ENCODE data around the gene WDFY3.
"Not testable (repeated sequence)": the region's sequence is repeated elsewhere in the genome, so short reads cannot be mapped to it uniquely, and the experiment has no call there.

The WDFY3 gene

GRCh38 chr4:84849051-84849640 lies 117.3 kb downstream of the WDFY3 start:
- DNase-seq: no peak

GRCh38 chr4:84848432-84848831 lies 118.1 kb downstream of the WDFY3 start:
- DNase-seq: no peak

- DNase-seq: no peak
Measured at GRCh38 chr4:84847978-84848377, 118.5 kb downstream of the WDFY3 start.

- DNase-seq: no peak
Measured at GRCh38 chr4:84846985-84847384, 119.5 kb downstream of the WDFY3 start.

- no peak for DNase-seq
Measured at GRCh38 chr4:84841435-84841834, 125.1 kb downstream of the WDFY3 start.

- DNase-seq: no peak
Measured at GRCh38 chr4:84837751-84838150, 128.7 kb downstream of the WDFY3 start.

- not testable (repeated sequence) for DNase-seq
Measured at GRCh38 chr4:84829633-84830032, 136.9 kb downstream of the WDFY3 start.

GRCh38 chr4:84826681-84827080 lies 139.8 kb downstream of the WDFY3 start:
- DNase-seq: no peak

- no peak for DNase-seq
Measured at GRCh38 chr4:84825701-84826341, 140.7 kb downstream of the WDFY3 start.

- DNase-seq: no peak
Measured at GRCh38 chr4:84821064-84821463, 145.4 kb downstream of the WDFY3 start.

GRCh38 chr4:84814094-84814750 lies 152.3 kb downstream of the WDFY3 start:
- DNase-seq: no peak

GRCh38 chr4:84809946-84810345 lies 156.5 kb downstream of the WDFY3 start:
- DNase-seq: no peak

GRCh38 chr4:84808332-84808731 lies 158.2 kb downstream of the WDFY3 start:
- no peak for DNase-seq

GRCh38 chr4:84806541-84806940 lies 159.9 kb downstream of the WDFY3 start:
- not testable (repeated sequence) for DNase-seq

- no peak for DNase-seq
Measured at GRCh38 chr4:84804136-84804535, 162.4 kb downstream of the WDFY3 start.

GRCh38 chr4:84803720-84804119 lies 162.8 kb downstream of the WDFY3 start:
- DNase-seq: no peak

GRCh38 chr4:84803116-84803515 lies 163.4 kb downstream of the WDFY3 start:
- no peak for DNase-seq

GRCh38 chr4:84800256-84800655 lies 166.2 kb downstream of the WDFY3 start:
- DNase-seq: no peak

GRCh38 chr4:84799318-84799717 lies 167.2 kb downstream of the WDFY3 start:
- no peak for DNase-seq

GRCh38 chr4:84796394-84796793 lies 170.1 kb downstream of the WDFY3 start:
- DNase-seq: no peak

- no peak for DNase-seq
Measured at GRCh38 chr4:84792366-84793301, 173.9 kb downstream of the WDFY3 start.

GRCh38 chr4:84790769-84791565 lies 175.5 kb downstream of the WDFY3 start:
- DNase-seq: no peak
